B cell (primary cell): ENCODE measurements around the gene ICA1L. TPM values are rescaled to one million over a fixed set of nuclear protein-coding genes. Genes with fewer than 3 reads are reported as not detected.

Experiments
- ATAC-seq: fragments of 200-7000 bp; cut with Tn5 transposase; one replicate; pipeline ENCODE4 v1.10.0; 2021; ENCODE audit warnings: low read depth, mild to moderate bottlenecking, moderate number of reproducible peaks, moderate library complexity
- CTCF ChIA-PET: fragments of 350-600 bp; sonication (Branson Sonifier 250); formaldehyde crosslinking; loops from one replicate; lab custom pipeline; 2021; ENCODE audit warnings: antibody characterized with exemption, inconsistent platforms; lab: Charles Lee
- POLR2A ChIA-PET: fragments of 350-600 bp; sonication (Branson Sonifier 250); formaldehyde crosslinking; loops from one replicate; lab custom pipeline; 2021; ENCODE audit warnings: antibody characterized with exemption; lab: Charles Lee
- DNase-seq: peaks from one replicate; pipeline ENCODE4 v3.0.0; 2013
- H2AFZ ChIP-seq: 2 replicates; pipeline ENCODE4 v1.6.1; 2012; ENCODE audit warnings: mild to moderate bottlenecking, low read depth, low read length; ENCODE audit not compliant: insufficient read depth, poor library complexity, severe bottlenecking
- H3K27ac ChIP-seq, 2 donors: 1 replicate in 1 of 2; 2 replicates in 1 of 2; pipeline ENCODE4 v1.5.1; 2012 to 2013; ENCODE audit warnings: low read length in 2 of 2, mild to moderate bottlenecking in 2 of 2, moderate library complexity in 1 of 2
- H3K27me3 ChIP-seq, 4 experiments: fragments of 200-600 bp in 1 of 4; sonication (generic) in 1 of 4; replicated peaks in 1 of 4; 1 replicate in 2 of 4; 2 replicates in 2 of 4; pipeline versions ENCODE4 v1.6.1 to v1.7.0; 2013 to 2016; ENCODE audit warnings: low read length in 3 of 4, mild to moderate bottlenecking in 2 of 4, mixed read lengths in 1 of 4, moderate library complexity in 1 of 4; ENCODE audit not compliant: insufficient read depth in 4 of 4, control insufficient read depth in 3 of 4; ENCODE audit errors: control extremely low read depth in 1 of 4
- H3K36me3 ChIP-seq, 2 experiments: replicated peaks in 1 of 2; 1 replicate in 1 of 2; 2 replicates in 1 of 2; pipeline versions ENCODE4 v1.6.1 to v1.7.1; 2013; ENCODE audit warnings: low read length in 1 of 2; ENCODE audit not compliant: insufficient read depth in 2 of 2, control insufficient read depth in 1 of 2; ENCODE audit errors: control extremely low read depth in 1 of 2, extremely low read depth in 1 of 2
- H3K4me1 ChIP-seq, 2 donors: fragments of 200-600 bp in 1 of 2; sonication (generic) in 1 of 2; 1 replicate in 1 of 2; 2 replicates in 1 of 2; pipeline versions ENCODE4 v1.5.1 to v1.6.1; 2013 to 2017; ENCODE audit warnings: low read length in 2 of 2; ENCODE audit not compliant: control insufficient read depth in 2 of 2, insufficient read depth in 2 of 2
- H3K4me2 ChIP-seq: replicated peaks from 2 replicates; pipeline ENCODE3; 2012; ENCODE audit warnings: mild to moderate bottlenecking, low read depth, low read length; ENCODE audit not compliant: poor library complexity, severe bottlenecking
- H3K4me3 ChIP-seq, 5 experiments: fragments of 200-600 bp in 1 of 5; sonication (generic) in 1 of 5; 1 replicate in 3 of 5; 2 replicates in 2 of 5; pipeline versions ENCODE4 v1.5.1 to v1.7.0; 2011 to 2016; ENCODE audit warnings: low read length in 4 of 5, mild to moderate bottlenecking in 4 of 5, low read depth in 2 of 5, control low read depth in 1 of 5, moderate library complexity in 1 of 5; ENCODE audit not compliant: insufficient read depth in 1 of 5; ENCODE audit errors: control extremely low read depth in 1 of 5, extremely low read depth in 1 of 5
- H3K79me2 ChIP-seq: fragments of 200-600 bp; sonication (generic); one replicate; pipeline ENCODE4 v1.6.0; 2016; ENCODE audit warnings: low read length; ENCODE audit not compliant: control insufficient read depth, insufficient read depth
- H3K9ac ChIP-seq: fragments of 200-600 bp; sonication (generic); 2 replicates; pipeline ENCODE4 v1.6.1; 2017; ENCODE audit warnings: mild to moderate bottlenecking, low read length, moderate library complexity
- H3K9me3 ChIP-seq, 3 donors: one replicate each; pipeline versions ENCODE4 v1.6.1 to v1.7.1; 2013; ENCODE audit warnings: low read length in 2 of 3; ENCODE audit not compliant: control insufficient read depth in 2 of 3, insufficient read depth in 1 of 3; ENCODE audit errors: control extremely low read depth in 1 of 3
- H4K20me1 ChIP-seq: 2 replicates; pipeline ENCODE4 v1.6.0; 2012; ENCODE audit warnings: mild to moderate bottlenecking, low read length; ENCODE audit not compliant: insufficient read depth, control insufficient read depth, poor library complexity, severe bottlenecking
- H3K27ac Mint-ChIP-seq: one replicate; pipeline ENCODE4 v1.8.0; 2021; ENCODE audit warnings: mixed read lengths
- H3K27me3 Mint-ChIP-seq: one replicate; pipeline ENCODE4 v1.8.0; 2021; ENCODE audit warnings: mixed read lengths
- H3K4me1 Mint-ChIP-seq: one replicate; pipeline ENCODE4 v1.8.0; 2021; ENCODE audit warnings: mixed read lengths
- H3K4me3 Mint-ChIP-seq: one replicate; pipeline ENCODE4 v1.8.0; 2021; ENCODE audit warnings: mixed read lengths
- H3K9me3 Mint-ChIP-seq: one replicate; pipeline ENCODE4 v1.8.0; 2022; ENCODE audit warnings: mixed read lengths; ENCODE audit not compliant: insufficient read depth
- CTCF ChIP-seq: fragments of 200-600 bp; IDR thresholded peaks from one replicate; pipeline ENCODE4 v1.8.0; 2022; ENCODE audit warnings: antibody characterized with exemption, mild to moderate bottlenecking
- EZH2 ChIP-seq: IDR thresholded peaks from 2 replicates; pipeline ENCODE4 v1.6.1; 2012; ENCODE audit warnings: borderline replicate concordance, low read depth, mild to moderate bottlenecking, moderate library complexity, low read length; ENCODE audit not compliant: insufficient read depth, poor library complexity, severe bottlenecking
- WGBS: methylation state at CpG from one replicate; pipeline ENCODE4 v1.1.5; 2013; ENCODE audit warnings: missing lambda C conversion rate; ENCODE audit not compliant: insufficient coverage; 5-methylcytosine and 5-hydroxymethylcytosine counted together
- intact Hi-C: fragments of 100-400 bp; cut with micrococcal nuclease; formaldehyde crosslinking; loops from one replicate; pipeline ENCODE4 v1.10.0; 2022
- polyA plus RNA-seq: library from polyadenylated mRNA; depleted of rRNA; stranded (reverse); fragments of >200 nt; gene quantifications from 2 replicates; pipeline ENCODE4 v1.2.3, GENCODE V29; 2012
- total RNA-seq, 2 donors: library from RNA; stranded (reverse); fragments of 120-200 nt in 1 of 2; gene quantifications; 1 replicate in 1 of 2; 2 replicates in 1 of 2; pipeline versions ENCODE4 v1.2.3 to v1.2.4, GENCODE V29; 2013 to 2022

Gene ICA1L
- total and polyA plus RNA-seq, 2 donors (not counting 1 experiment from before 2014, with no cell fraction given), result 2.4 to 6.8 TPM

GRCh38 chr2:202757339-202757738 lies 114.2 kb downstream of the ICA1L start:
- POLR2A ChIA-PET, result no interaction called here
- H3K79me2 ChIP-seq, result no peaks in the 10 kb centered on the region

GRCh38 chr2:202756598-202756997 lies 115.0 kb downstream of the ICA1L start:
- no peak for ATAC-seq
- Histone ChIP-seq H3K27ac (no peak overlapping the region), H3K4me2 (no peak overlapping the region), H4K20me1 (no peaks in the 10 kb centered on the region), H3K27me3 (no peaks in the 10 kb centered on the region), H3K4me3 (no peak overlapping the region), H3K36me3 (peaks cover 2 to 54% of the 10 kb centered on the region in 2 experiments), H2AFZ (no peak overlapping the region), H3K4me1 (peaks cover 0 to 3% of the 10 kb centered on the region in 2 donors), H3K9me3 (no peaks in the 10 kb centered on the region), H3K79me2 (no peaks in the 10 kb centered on the region), H3K9ac (no peak overlapping the region)
- TF ChIP-seq CTCF (no peak), EZH2 (no peak)
- Mint-ChIP-seq H3K4me3 (no peak overlapping the region), H3K4me1 (peaks cover 5% of the 10 kb centered on the region), H3K27me3 (no peaks in the 10 kb centered on the region), H3K27ac (no peak overlapping the region), H3K9me3 (no peaks in the 10 kb centered on the region)
- POLR2A ChIA-PET, result no interaction called here
- WGBS, result 100% methylated on average over 1 of the region's 3 CpGs
- CTCF ChIA-PET, result interaction anchor here (1.3 kb wide), 1 partner anchor 167 kb away, joined by 4 read pairs; no protein-coding TSS in a partner anchor
- intact Hi-C loops, result no loop called here
- DNase-seq, result no peak

More at GRCh38 chr2:202757339-202757738, 114.2 kb downstream of the ICA1L start:
- intact Hi-C loops, result no loop called here
- Histone ChIP-seq H3K27me3 (no peaks in the 10 kb centered on the region), H3K4me3 (no peak overlapping the region), H3K9ac (no peak overlapping the region), H3K9me3 (no peaks in the 10 kb centered on the region), H3K27ac (peak overlapping the region in 1 of 2 donors; percentile 6), H4K20me1 (no peaks in the 10 kb centered on the region), H2AFZ (no peak overlapping the region), H3K4me2 (no peak overlapping the region), H3K4me1 (no peaks in the 10 kb centered on the region), H3K36me3 (peaks cover 3 to 59% of the 10 kb centered on the region in 2 experiments)
- Mint-ChIP-seq H3K27me3 (no peaks in the 10 kb centered on the region), H3K27ac (no peak overlapping the region), H3K4me3 (no peak overlapping the region), H3K4me1 (peaks cover 2% of the 10 kb centered on the region), H3K9me3 (no peaks in the 10 kb centered on the region)
- ATAC-seq (no peak), DNase-seq (no peak)
- no peak for TF ChIP-seq CTCF
- no peak for TF ChIP-seq EZH2
- no CpG with 5 or more reads among the region's 5 CpGs for WGBS
- CTCF ChIA-PET, result interaction anchor here (1.0 kb wide), 1 partner anchor 169 kb away, joined by 3 read pairs; no protein-coding TSS in a partner anchor
